GM18505 (cell line): Measurements from ENCODE around the gene OR6V1.
A peak's percentile ranks its signal among the peaks of the same experiment; 100 is the strongest.

Experiments used
- ATAC-seq: cut with Tn5 transposase; IDR thresholded peaks from one replicate; pipeline ENCODE4 v1.9.1; 2021; ENCODE audit not compliant: unreplicated experiment
- POLR2A ChIP-seq: IDR thresholded peaks from 4 replicates; pipeline ENCODE4 v1.6.1; 2011; ENCODE audit warnings: borderline replicate concordance; ENCODE audit not compliant: insufficient read depth, insufficient read length; ENCODE audit errors: extremely low read depth

The OR6V1 gene, protein sequence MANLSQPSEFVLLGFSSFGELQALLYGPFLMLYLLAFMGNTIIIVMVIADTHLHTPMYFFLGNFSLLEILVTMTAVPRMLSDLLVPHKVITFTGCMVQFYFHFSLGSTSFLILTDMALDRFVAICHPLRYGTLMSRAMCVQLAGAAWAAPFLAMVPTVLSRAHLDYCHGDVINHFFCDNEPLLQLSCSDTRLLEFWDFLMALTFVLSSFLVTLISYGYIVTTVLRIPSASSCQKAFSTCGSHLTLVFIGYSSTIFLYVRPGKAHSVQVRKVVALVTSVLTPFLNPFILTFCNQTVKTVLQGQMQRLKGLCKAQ

DNA sequence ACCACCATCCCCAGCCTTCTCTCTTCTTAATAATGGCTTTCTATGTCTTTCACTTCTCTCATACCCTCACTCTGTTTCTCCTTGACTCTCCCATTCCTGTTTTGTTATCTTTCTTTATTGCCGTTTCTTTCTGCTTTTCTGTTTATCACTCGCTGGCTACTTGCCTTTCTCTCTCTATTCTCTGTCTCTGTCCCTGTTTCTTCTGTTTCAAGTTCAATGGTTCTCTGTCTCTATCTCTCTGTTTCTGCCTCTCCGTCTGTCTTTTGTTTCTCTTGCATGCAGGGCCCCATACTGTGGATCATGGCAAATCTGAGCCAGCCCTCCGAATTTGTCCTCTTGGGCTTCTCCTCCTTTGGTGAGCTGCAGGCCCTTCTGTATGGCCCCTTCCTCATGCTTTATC lies at the start of gene OR6V1:
Gene OR6V1 (plus strand): TSS at position 301 of the 400 bp plus-strand sequence. CDS start 0 bp downstream, at position 301.
- no peak for TF ChIP-seq POLR2A
- ATAC-seq = no peak

DNA sequence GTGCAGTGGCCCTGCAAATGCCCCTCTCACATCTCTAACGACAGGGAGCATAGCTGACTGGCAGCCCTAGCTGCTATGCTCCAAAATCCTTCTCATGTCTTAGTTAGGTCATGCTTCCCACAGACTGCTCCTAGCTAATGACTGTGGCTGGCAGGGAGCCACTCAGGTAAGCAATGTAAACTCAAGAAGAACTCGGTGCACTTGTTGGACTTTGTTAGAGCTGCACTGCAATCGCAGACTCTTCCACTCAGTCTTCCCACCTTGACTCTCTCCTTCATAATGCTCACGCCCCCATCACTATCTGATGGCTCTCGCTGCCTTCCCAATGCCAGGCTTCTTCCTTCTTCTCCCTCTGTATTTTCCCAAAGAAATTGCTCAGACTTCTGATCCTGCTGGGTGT lies 49.2 kb upstream of the OR6V1 start:
- ATAC-seq = no peak
- TF ChIP-seq POLR2A = no peak

DNA sequence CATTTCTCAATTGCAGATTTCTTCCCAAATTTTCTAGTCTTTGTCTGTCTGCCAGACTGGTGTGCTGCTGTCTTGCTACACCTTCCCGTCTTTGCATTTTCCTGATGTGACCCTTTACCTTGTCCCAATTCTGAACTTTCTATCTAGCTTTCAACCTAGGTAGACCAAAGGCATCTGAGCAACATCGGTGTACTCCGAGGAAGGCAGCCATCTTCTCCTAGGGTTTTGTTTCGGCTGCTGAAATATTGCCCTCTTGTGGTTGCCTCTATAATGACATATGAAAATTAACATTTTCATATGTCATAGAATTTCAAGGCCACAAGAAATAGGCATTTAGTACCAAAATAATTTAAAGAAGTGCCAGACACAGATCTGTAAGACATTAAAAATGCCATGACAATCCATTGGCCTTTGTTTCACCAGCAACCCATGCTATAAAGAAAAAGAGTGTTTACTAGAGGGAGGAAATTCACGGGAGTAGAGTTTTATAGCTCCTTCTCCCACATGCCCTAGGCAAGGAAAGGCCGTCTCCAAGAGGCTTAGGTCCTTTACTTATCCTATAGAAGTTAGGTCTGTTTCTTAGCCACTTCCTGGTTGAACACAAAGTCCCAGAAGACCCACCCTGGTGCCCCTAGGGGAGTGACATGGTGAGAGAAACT lies 48.6 kb upstream of the OR6V1 start:
- no peak for TF ChIP-seq POLR2A
- peak; percentile 55 for ATAC-seq

DNA sequence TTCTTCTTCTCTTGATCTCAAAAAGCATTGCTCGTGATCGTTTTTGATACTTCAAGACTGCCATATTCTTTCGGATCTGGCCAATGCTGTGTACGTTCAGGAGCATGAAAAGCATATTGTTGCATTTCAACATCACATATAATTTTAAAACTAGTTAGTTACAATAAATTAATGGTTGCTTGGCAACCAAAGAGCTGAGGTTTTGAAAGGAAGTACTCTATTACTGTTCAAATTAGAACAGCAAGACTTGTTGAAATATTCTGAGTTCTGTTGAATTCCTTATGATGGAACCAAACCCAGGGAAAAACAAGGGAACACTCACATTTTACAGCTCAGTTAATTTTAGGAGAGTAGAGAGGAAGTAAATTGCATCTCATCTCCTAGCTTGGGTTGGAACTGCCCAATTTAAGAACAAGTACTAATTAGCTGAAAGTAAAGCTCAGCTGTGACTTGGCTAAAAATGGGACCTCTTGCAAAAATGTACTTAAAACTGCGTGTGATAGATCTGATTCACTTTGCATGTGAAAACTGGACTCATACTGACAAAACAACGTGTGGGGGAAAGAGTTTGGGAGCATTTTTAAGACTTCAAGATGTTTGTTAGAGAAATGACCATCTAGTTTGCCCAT lies 46.4 kb upstream of the OR6V1 start:
- ATAC-seq = no peak
- TF ChIP-seq POLR2A = no peak

DNA sequence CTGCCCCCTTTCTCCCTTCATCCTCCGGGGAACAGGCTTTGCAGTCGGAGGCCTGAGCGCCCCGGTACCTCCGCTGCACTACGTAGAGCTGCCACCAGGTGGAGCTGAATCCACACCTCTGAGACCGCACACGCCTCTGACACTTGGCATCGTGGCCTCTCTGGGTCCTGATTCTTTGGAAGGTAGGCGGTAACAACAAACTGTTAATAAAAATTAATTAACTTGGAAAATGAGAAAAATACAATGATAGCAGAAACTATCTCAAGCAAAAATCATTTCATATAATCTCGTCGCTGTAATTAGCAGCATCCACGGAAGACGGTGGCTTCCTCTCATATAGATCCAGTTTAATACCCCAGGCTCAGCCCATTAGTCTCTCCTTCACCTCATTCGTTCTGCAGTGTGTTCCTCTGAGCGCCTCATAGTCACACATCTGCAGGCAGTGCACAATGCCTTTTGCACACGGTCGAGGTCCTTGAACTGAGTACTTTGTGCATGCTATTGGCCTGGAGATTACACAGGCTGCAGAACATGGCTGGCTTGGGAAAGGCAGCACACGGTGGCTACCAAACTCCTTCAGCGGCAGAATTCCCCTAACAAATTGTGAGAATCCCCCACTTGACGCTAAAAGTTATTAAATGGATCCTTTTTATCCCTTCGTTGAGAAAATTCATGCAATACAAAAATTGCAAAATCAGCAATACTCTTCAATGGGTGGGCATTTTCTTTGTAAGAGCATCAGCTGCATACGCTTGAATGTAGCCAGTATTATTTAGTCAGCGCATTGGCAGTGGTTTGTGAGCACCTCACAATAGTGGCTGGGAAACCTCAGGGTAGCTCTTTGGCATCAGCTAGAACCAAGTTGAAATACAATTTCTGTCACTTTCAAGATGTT lies 43.9 kb upstream of the OR6V1 start:
- TF ChIP-seq POLR2A = no peak
- ATAC-seq = peak; percentile 91

DNA sequence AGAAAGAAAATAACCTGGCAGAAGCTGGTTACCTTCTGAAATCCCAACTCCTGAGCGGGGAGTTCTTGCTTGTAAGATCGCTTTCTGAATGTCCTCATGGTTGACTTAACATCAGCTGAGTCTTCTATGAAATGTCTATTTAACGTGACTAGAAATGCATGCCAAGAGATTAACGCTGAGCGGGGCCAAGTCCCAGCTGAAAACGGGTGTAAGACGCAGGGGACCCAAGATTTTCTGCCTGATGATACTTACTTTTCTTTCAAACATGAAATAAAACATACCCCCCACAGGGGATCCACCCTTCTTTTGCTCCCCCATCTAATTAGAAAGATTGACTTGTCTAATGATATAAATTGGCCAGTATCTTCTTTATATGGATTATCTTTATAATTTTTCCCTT lies 40.1 kb upstream of the OR6V1 start:
- TF ChIP-seq POLR2A = no peak
- ATAC-seq = no peak

DNA sequence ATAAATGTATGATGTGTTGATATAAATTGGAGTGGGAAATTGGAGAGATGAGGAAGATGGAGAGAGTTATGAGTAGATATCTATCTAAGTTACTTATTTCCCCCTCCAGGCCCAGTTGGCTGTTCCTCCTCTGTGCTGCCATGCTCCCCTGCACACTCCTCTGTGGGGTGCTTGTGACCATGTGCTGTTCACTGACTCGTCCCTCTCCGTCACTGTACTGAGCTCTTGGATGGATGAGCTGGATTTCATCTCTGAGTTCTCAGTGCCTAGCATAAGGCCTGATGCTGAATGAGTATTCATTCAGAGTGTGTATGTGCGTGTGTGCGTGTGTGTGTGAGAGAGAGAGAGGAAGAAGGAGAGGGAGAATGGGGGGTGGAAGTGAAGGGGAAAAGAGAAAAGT lies 39.7 kb upstream of the OR6V1 start:
- no peak for TF ChIP-seq POLR2A
- no peak for ATAC-seq

DNA sequence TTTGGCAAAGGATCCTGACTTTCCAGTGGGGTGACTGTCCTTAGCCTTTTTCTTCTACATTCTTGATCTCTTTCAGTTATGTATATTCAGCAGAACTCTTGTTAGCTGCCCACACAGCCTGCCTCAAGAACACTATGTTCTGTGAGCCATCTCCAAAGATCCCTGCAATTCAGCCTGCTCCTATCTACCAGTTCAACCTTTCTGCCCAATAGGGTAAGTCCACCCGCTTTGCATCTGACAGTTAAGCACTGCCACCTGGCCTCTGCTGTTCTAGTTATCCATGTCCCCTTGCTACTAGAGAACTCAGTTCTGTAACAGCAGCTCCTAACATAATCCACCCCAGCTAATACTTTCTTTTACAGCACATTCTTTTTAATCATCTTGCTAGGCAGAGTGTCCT lies 38.7 kb upstream of the OR6V1 start:
- ATAC-seq = no peak
- no peak for TF ChIP-seq POLR2A

DNA sequence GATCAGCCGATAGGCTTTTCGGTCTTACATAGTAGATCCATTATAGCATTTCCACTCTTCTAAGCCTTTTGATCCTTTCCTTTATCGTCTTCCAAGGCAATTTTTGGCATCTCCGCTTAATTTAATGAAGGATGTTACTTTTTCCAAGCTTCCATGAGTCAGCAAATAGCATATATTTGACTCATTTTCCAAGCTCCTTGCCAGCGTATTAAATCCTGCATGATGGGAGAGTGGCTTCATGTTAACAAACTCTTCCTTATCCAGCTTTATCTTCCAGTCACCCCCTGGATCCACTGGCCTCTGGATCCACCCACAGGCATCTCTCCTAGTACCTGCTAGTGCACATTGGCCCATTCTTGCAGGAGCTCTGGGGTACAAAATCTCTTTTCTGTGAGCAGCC lies 38.2 kb upstream of the OR6V1 start:
- TF ChIP-seq POLR2A = no peak
- ATAC-seq = no peak

DNA sequence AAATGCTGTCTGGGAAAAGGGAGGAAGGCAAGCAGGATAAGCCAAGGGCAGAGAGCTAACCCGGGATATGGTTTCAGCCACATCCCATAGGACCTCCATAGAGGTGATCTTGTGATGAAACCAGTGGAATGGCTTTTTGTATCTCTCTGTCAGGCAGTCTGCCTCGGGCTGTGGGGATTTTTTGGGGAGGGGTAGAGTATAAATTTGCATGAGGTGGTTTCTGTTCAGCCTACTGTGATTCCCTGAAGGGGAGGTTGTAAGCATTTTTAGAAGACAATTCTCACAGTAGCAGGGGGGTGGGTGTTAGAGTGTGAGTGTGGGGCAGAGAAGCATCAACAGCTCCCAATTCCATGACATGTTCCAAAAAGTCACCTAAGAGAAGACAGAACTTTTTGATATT lies 37.1 kb upstream of the OR6V1 start:
- TF ChIP-seq POLR2A = no peak
- ATAC-seq = peak; percentile 93

DNA sequence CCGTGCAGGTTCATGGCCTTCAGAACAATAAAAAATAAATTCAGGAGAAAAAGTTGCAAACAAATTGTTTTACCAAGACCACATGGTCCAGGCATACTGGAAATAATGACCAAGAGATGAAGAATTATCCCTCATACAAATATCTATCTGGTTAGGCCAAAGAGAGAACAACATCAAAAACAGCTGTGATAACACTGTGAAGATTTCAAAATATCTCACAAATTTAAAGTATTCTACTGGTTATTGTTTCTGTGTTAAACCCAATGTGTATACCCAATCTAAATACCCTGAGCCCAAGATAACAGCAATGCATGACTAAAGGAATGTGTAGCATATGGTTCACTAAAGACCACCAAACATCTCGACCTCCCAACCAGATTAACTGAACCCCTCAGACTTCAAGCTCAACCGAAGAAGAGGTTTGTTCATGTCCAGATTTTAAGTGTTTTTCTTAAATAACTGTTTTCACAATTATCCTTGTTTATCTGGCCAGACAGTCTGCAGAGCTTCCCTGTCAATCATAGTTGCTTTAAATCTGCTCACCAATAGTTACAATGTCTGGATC lies 36.1 kb upstream of the OR6V1 start:
- no peak for ATAC-seq

DNA sequence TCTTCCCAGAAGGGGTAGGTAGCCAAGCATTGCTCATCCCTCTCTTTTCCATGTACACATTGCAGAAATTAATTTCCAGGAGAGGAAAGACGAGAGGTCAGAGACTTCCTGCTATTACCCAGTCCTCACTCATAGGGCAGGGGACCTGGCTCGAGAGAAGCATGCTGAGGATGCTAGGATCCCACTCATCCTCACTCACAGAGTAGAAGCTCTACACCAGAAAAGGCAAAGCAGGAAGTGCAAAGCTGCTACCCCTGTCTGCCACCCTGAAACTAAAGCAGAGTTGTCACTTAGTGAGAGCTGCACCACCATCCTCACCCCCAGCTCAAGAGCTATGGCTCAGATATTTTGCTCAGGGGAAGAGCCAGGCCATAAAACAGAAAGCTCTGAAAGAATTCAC lies 35.1 kb upstream of the OR6V1 start:
- ATAC-seq = no peak
- no peak for TF ChIP-seq POLR2A

More for the DNA sequence above, 36.1 kb upstream of the OR6V1 start:
- TF ChIP-seq POLR2A = no peak

DNA sequence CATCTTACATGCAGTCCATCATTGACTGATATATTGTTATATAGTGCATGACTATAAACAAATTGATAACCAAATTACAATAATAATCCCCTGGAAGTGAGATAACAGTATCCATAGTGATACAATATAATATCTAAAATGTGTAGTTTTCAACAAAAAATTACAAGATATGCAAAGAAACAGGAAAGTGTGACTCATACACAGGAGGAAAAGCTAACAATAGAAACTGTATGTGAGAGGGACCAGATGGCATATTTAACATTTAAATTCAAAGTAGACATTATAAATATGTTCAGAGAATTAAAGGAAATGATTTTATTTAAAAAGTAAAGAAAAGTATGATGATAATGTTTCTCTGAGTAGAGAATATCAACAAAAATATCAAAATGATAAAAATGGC lies 33.2 kb upstream of the OR6V1 start:
- no peak for ATAC-seq
- TF ChIP-seq POLR2A = no peak
